MCF 10A (cell line): ENCODE measurements around the gene RECK. TPM values are rescaled to one million over a fixed set of nuclear protein-coding genes. Genes with fewer than 3 reads are reported as not detected.

Source experiments
- BruUV-seq: library from RNA; stranded (reverse); fragments of 400-500 nt; replicated peaks from 2 replicates; lab custom pipeline; 2021; lab: Mats Ljungman, UMichigan
- CTCF ChIA-PET: fragments of 300-600 bp; sonication (Branson Sonifier 250); formaldehyde crosslinking; extraction: SDS; loops from one replicate; lab custom pipeline; 2021; ENCODE audit warnings: antibody characterized with exemption, inconsistent platforms; lab: Yijun Ruan, JAX
- POLR2A ChIA-PET: fragments of 300-600, 350-650 bp; sonication (Branson Sonifier 250); formaldehyde crosslinking; extraction: SDS; loops from one replicate; lab custom pipeline; 2020; ENCODE audit warnings: antibody characterized with exemption, inconsistent platforms; lab: Yijun Ruan, JAX
- DNase-seq: peaks from one replicate; pipeline ENCODE4 v3.0.0-alpha.2; 2018; ENCODE audit not compliant: unreplicated experiment
- H3K27ac Mint-ChIP-seq: one replicate; pipeline ENCODE4 v1.8.0; 2022; ENCODE audit warnings: mild to moderate bottlenecking, low read depth, mixed read lengths; ENCODE audit not compliant: unreplicated experiment
- H3K27me3 Mint-ChIP-seq: one replicate; pipeline ENCODE4 v1.8.0; 2022; ENCODE audit warnings: mixed read lengths; ENCODE audit not compliant: insufficient read depth, unreplicated experiment
- H3K36me3 Mint-ChIP-seq: one replicate; pipeline ENCODE4 v1.8.0; 2022; ENCODE audit warnings: mild to moderate bottlenecking, moderate library complexity, mixed read lengths; ENCODE audit not compliant: insufficient read depth, unreplicated experiment
- H3K4me1 Mint-ChIP-seq: one replicate; pipeline ENCODE4 v1.8.0; 2022; ENCODE audit warnings: mixed read lengths; ENCODE audit not compliant: insufficient read depth, unreplicated experiment
- H3K4me3 Mint-ChIP-seq: one replicate; pipeline ENCODE4 v1.8.0; 2022; ENCODE audit warnings: mild to moderate bottlenecking, moderate library complexity, mixed read lengths; ENCODE audit not compliant: unreplicated experiment
- H3K9me3 Mint-ChIP-seq: one replicate; pipeline ENCODE4 v1.8.0; 2022; ENCODE audit warnings: mixed read lengths; ENCODE audit not compliant: unreplicated experiment
- intact Hi-C: fragments of 100-400 bp; cut with micrococcal nuclease; formaldehyde crosslinking; loops from 2 replicates; pipeline ENCODE4 v1.14.1; 2022
- total RNA-seq: library from RNA; stranded (reverse); gene quantifications from 2 replicates; pipeline ENCODE4 v1.2.3, GENCODE V29; 2022
- TF ChIP-seq, protein P1 (sequence below): fragments of 200-600 bp; IDR thresholded peaks from one replicate; pipeline ENCODE4 v1.8.0; 2022; ENCODE audit warnings: antibody characterized with exemption, mild to moderate bottlenecking; ENCODE audit not compliant: unreplicated experiment

RECK gene
- total RNA-seq, 1 experiment from 2014 or later = 3.7 TPM

DNA sequence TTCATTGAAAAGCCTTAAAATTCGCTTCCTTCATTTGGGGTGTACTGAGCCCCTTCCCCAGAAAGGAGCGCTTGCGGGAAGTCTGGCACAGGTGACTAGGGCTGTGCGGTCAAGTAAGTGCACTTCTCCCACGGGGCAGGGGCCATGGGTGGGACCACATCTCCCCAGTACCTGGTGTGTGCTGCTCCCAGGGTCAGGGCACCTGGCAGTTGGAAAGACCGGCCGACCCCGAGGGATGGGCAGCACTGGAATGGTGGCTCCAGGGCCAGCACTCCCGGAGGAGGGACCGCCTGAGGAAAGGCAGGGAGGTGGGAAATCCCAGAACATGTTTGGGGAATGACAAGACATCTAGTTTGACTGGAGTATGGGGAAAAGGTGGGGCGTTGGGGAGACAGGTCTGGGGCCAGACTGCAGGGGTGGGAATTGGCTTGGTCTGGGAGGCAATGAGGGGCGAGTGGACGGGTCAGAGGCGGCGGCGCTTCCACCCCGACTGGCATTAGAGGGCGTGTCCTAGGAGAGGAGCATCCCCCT is 99.1 kb downstream of the RECK start:
- H3K36me3 Mint-ChIP-seq = no peaks in the 10 kb centered on the region
- DNase-seq = no peak
- H3K27ac Mint-ChIP-seq = no peak overlapping the region
- POLR2A ChIA-PET = interaction anchor here (0.7 kb wide), 1 partner anchor 81 kb away, joined by 3 read pairs; no protein-coding TSS in a partner anchor
- peaks cover 7% of the 10 kb centered on the region for H3K4me1 Mint-ChIP-seq
- CTCF ChIA-PET = no interaction called here
- intact Hi-C loops = no loop called here
- H3K9me3 Mint-ChIP-seq = no peaks in the 10 kb centered on the region
- TF ChIP-seq, protein P1, sequence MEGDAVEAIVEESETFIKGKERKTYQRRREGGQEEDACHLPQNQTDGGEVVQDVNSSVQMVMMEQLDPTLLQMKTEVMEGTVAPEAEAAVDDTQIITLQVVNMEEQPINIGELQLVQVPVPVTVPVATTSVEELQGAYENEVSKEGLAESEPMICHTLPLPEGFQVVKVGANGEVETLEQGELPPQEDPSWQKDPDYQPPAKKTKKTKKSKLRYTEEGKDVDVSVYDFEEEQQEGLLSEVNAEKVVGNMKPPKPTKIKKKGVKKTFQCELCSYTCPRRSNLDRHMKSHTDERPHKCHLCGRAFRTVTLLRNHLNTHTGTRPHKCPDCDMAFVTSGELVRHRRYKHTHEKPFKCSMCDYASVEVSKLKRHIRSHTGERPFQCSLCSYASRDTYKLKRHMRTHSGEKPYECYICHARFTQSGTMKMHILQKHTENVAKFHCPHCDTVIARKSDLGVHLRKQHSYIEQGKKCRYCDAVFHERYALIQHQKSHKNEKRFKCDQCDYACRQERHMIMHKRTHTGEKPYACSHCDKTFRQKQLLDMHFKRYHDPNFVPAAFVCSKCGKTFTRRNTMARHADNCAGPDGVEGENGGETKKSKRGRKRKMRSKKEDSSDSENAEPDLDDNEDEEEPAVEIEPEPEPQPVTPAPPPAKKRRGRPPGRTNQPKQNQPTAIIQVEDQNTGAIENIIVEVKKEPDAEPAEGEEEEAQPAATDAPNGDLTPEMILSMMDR = no peak
- H3K27me3 Mint-ChIP-seq = peaks cover 28% of the 10 kb centered on the region
- no TSS peak for BruUV-seq
- H3K4me3 Mint-ChIP-seq = peak overlapping the region; percentile 78

DNA sequence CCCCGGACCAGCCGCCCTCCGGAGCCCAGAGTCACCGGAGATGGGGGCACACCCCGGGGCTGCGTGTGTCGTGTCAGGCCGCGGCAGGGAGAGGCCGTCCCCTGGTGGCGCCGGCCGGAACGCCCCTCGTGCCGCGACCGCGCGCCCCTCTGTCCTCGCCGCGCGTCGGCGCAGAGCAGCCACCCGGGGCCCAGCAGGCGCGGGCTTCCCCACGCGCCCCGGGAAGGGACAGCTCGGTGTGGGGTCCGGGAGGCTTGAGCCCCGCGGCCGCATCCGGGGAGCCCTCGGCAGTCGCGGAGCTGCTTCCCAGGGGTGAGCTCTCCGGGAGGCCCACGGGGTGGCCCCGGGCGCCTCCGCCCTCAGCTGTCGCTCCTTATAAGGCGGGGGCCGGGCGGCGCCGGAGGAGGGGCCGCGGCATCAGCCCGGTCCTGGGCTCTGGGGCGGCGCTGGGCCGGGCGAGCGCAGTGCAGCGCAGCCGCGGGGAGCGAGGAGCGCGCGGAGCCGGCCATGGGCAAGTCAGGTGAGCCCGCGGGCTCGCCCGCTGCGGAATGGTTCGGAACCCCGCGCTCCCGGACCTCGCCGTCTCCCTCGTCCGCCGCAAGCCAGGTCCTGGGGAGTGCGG is 99.7 kb downstream of the RECK start, which contains the start of gene GLIPR2:
GLIPR2 (plus strand) TSS at position 462 of the 622 bp plus-strand sequence; CDS start at position 508, 46 bp downstream.
- peaks cover 28% of the 10 kb centered on the region for H3K27me3 Mint-ChIP-seq

DNA sequence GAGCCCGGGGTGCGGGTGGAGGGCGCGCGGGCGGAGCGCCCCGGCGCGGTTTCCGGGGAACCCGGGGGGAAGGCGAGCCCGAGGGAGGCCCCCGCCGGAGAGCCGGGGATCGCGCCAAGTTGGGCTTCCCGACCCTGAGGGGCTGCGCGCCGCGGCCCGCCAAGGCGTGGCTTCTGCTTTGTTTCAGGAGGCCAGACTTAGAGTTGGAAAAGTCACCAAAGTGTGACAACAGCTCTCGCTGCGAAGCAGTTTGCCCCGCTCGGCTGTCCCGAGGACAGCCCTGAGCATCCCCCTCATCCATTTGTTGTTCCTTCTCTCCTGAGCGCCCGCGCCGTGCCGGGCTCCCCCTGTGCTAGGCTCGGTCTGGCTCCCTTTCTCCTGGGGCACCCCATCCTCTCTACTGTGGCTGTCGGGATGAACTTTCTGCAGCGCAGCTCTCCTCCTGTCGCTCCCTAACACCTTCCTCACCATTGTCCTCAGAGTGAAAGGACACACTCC is 100.2 kb downstream of the RECK start:
- Mint-ChIP-seq H3K27ac (no peak overlapping the region), H3K36me3 (no peaks in the 10 kb centered on the region), H3K27me3 (peaks cover 28% of the 10 kb centered on the region), H3K4me3 (peak overlapping the region; percentile 78), H3K4me1 (peaks cover 7% of the 10 kb centered on the region), H3K9me3 (no peaks in the 10 kb centered on the region)
- POLR2A ChIA-PET = interaction anchor here (0.6 kb wide), 1 partner anchor 247 kb away, joined by 4 read pairs; no protein-coding TSS in a partner anchor
- TF ChIP-seq, protein P1 = no peak
- intact Hi-C loops = no loop called here
- BruUV-seq = no TSS peak
- CTCF ChIA-PET = interaction anchor here (0.7 to 1.0 kb wide), 2 partner anchors 11 to 30 kb away, joined by 3 to 4 read pairs; no protein-coding TSS in a partner anchor
- DNase-seq = no peak

More for the DNA sequence above, 99.7 kb downstream of the RECK start, which contains the start of gene GLIPR2:
- Mint-ChIP-seq H3K4me1 (peaks cover 7% of the 10 kb centered on the region), H3K9me3 (no peaks in the 10 kb centered on the region), H3K36me3 (no peaks in the 10 kb centered on the region), H3K27ac (no peak within 1 kb of the TSS), H3K4me3 (peak within 1 kb of the TSS; percentile 78)
- intact Hi-C loops = no loop called here
- POLR2A ChIA-PET = interaction anchor here (0.6 to 0.7 kb wide), 2 partner anchors 81 to 248 kb away, joined by 3 to 4 read pairs; no protein-coding TSS in a partner anchor
- TF ChIP-seq, protein P1 = no peak
- CTCF ChIA-PET = interaction anchor here (0.7 kb wide), 1 partner anchor 11 kb away, joined by 4 read pairs; no protein-coding TSS in a partner anchor
- BruUV-seq = no TSS peak
- DNase-seq = peak; percentile 50

DNA sequence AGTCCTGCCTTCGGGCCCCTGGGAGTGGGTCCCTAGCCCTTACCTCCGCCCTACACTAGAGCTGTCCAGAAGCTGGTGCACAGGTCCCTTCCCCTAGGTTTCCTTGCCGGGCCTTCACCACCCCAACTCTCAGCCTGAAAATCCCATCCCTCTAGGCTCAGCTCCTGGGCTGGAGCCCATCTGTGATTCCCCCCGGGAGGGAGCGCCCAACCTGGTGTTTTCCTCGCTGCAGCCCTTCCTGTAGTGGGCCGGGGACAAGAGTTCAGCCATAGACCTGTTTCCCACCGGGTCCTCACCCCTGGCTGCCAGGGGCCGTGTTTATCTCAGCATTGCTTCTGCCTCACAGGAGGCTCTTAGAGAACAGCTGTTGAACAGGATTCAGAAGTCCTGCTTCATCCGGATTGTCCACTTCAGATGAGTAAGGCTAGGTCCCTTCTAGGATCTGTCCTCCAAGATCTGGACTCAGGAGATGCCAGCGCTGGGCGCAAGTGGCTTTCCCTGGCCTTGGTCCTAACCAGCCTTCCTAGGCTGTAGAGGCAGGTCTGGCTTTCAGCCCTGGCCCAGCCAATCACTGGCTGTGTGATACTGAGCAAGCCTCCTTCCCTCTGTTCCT is 100.8 kb downstream of the RECK start:
- peaks cover 7% of the 10 kb centered on the region for H3K4me1 Mint-ChIP-seq
- H3K4me3 Mint-ChIP-seq = peak overlapping the region; percentile 78
- H3K27me3 Mint-ChIP-seq = peaks cover 28% of the 10 kb centered on the region
- TF ChIP-seq, protein P1 = no peak
- no TSS peak for BruUV-seq
- no peaks in the 10 kb centered on the region for H3K36me3 Mint-ChIP-seq
- no peaks in the 10 kb centered on the region for H3K9me3 Mint-ChIP-seq
- CTCF ChIA-PET = interaction anchor here (1.0 kb wide), 2 partner anchors 29 to 33 kb away, joined by 3 read pairs; no protein-coding TSS in a partner anchor
- POLR2A ChIA-PET = no interaction called here
- no peak overlapping the region for H3K27ac Mint-ChIP-seq
- intact Hi-C loops = no loop called here
- no peak for DNase-seq
